Vagina (tissue), 2 donors: ENCODE results near the gene TMEM255B. TPM values are rescaled to one million over a fixed set of nuclear protein-coding genes. Genes with fewer than 3 reads are reported as not detected.

Source experiments
- DNase-seq, 2 donors: peaks; one replicate each; pipeline ENCODE4 v3.0.0-alpha.2; 2017; ENCODE audit errors: extremely low spot score in 2 of 2
- H3K27ac ChIP-seq: fragments of 200-600 bp; sonication (generic); one replicate; pipeline ENCODE4 v1.5.1; 2019
- H3K27me3 ChIP-seq: fragments of 200-600 bp; sonication (generic); one replicate; pipeline ENCODE4 v1.5.1; 2019
- H3K36me3 ChIP-seq, 2 donors: fragments of 200-600 bp; sonication (generic); one replicate each; pipeline ENCODE4 v1.5.1; 2017 to 2019
- H3K4me1 ChIP-seq: fragments of 200-600 bp; sonication (generic); one replicate; pipeline ENCODE4 v1.5.1; 2019
- H3K4me3 ChIP-seq, 2 donors: fragments of 200-600 bp; sonication (generic); 1 replicate in 1 of 2; 2 replicates in 1 of 2; pipeline ENCODE4 v1.5.1; 2016 to 2019
- H3K9me3 ChIP-seq: fragments of 200-600 bp; sonication (generic); one replicate; pipeline ENCODE4 v1.5.1; 2019
- CTCF ChIP-seq, 3 experiments: fragments of 450-650 bp in 2 of 3; fragments of 200-600 bp in 1 of 3; sonication (generic) in 1 of 3; IDR thresholded peaks; one replicate each; pipeline ENCODE4 v1.5.1; 2017 to 2019; ENCODE audit warnings: antibody characterized with exemption in 3 of 3, mild to moderate bottlenecking in 2 of 3, moderate library complexity in 2 of 3
- POLR2A ChIP-seq, 2 donors: fragments of 450-650 bp; IDR thresholded peaks; one replicate each; pipeline ENCODE4 v1.6.1; 2017; ENCODE audit warnings: antibody characterized with exemption in 2 of 2, mild to moderate bottlenecking in 2 of 2, moderate library complexity in 2 of 2
- POLR2AphosphoS5 ChIP-seq, 2 donors: sonication (generic); formaldehyde crosslinking; IDR thresholded peaks; one replicate each; pipeline ENCODE4 v1.9.0; 2017; ENCODE audit warnings: antibody characterized with exemption in 2 of 2, mild to moderate bottlenecking in 2 of 2, low read depth in 1 of 2; ENCODE audit not compliant: insufficient read depth in 1 of 2
- intact Hi-C: fragments of 100-400 bp; cut with DNase I; formaldehyde crosslinking; loops from one replicate; pipeline ENCODE4 v1.15.1; 2023
- total RNA-seq: library from RNA; depleted of rRNA; stranded (reverse); fragments of >200 nt; gene quantifications from one replicate; pipeline ENCODE4 v1.2.3, GENCODE V29; 2016

The TMEM255B gene
- total RNA-seq, 1 donor from 2014 or later = 6.4 TPM

- intact Hi-C loops = no loop called here
- Histone ChIP-seq H3K4me3 (no peak overlapping the region), H3K4me1 (peaks cover 23% of the 10 kb centered on the region), H3K36me3 (no peaks in the 10 kb centered on the region), H3K27ac (peak overlapping the region; percentile 53), H3K27me3 (no peaks in the 10 kb centered on the region), H3K9me3 (no peaks in the 10 kb centered on the region)
- DNase-seq = no peak
- TF ChIP-seq POLR2AphosphoS5 (IDR thresholded peaks at IDR 0.05; ENCODE audit: insufficient read depth in 1 of 2, low read depth in 1 of 2) = no peak
- TF ChIP-seq CTCF (IDR thresholded peaks at IDR 0.05) = no peak
- TF ChIP-seq POLR2A (IDR thresholded peaks at IDR 0.05) = no peak
These were observed 42.4 kb downstream of the TMEM255B start for GRCh38 chr13:113801289-113801961.

GRCh38 chr13:113802090-113802531, 43.1 kb downstream of the TMEM255B start:
- H3K4me3 ChIP-seq = no peak overlapping the region
- intact Hi-C loops = no loop called here
- peak overlapping the region; percentile 53 for H3K27ac ChIP-seq
- H3K36me3 ChIP-seq = no peaks in the 10 kb centered on the region
- no peak for TF ChIP-seq POLR2A (IDR thresholded peaks at IDR 0.05)
- peak in 1 of 2 donors; percentile 34 for TF ChIP-seq POLR2AphosphoS5 (IDR thresholded peaks at IDR 0.05; ENCODE audit: insufficient read depth in 1 of 2, low read depth in 1 of 2)
- no peak for TF ChIP-seq CTCF (IDR thresholded peaks at IDR 0.05)
- DNase-seq = no peak
- no peaks in the 10 kb centered on the region for H3K27me3 ChIP-seq
- H3K9me3 ChIP-seq = no peaks in the 10 kb centered on the region
- H3K4me1 ChIP-seq = peaks cover 23% of the 10 kb centered on the region

GRCh38 chr13:113802761-113803160, 43.7 kb downstream of the TMEM255B start:
- DNase-seq = no peak
- Histone ChIP-seq H3K27ac (no peak overlapping the region), H3K36me3 (no peaks in the 10 kb centered on the region), H3K4me1 (peaks cover 23% of the 10 kb centered on the region), H3K9me3 (no peaks in the 10 kb centered on the region), H3K4me3 (no peak overlapping the region), H3K27me3 (no peaks in the 10 kb centered on the region)
- no peak for TF ChIP-seq POLR2A (IDR thresholded peaks at IDR 0.05)
- TF ChIP-seq POLR2AphosphoS5 (IDR thresholded peaks at IDR 0.05; ENCODE audit: insufficient read depth in 1 of 2, low read depth in 1 of 2) = no peak
- intact Hi-C loops = no loop called here

GRCh38 chr13:113803409-113804016, 44.5 kb downstream of the TMEM255B start:
- H3K27me3 ChIP-seq = no peaks in the 10 kb centered on the region
- TF ChIP-seq POLR2AphosphoS5 (IDR thresholded peaks at IDR 0.05; ENCODE audit: insufficient read depth in 1 of 2, low read depth in 1 of 2) (no peak), CTCF (IDR thresholded peaks at IDR 0.05) (no peak), POLR2A (IDR thresholded peaks at IDR 0.05) (no peak)
- H3K9me3 ChIP-seq = no peaks in the 10 kb centered on the region
- DNase-seq = no peak
- H3K4me3 ChIP-seq = no peak overlapping the region
- intact Hi-C loops = no loop called here
- H3K36me3 ChIP-seq = no peaks in the 10 kb centered on the region
- no peak overlapping the region for H3K27ac ChIP-seq
- H3K4me1 ChIP-seq = peaks cover 23% of the 10 kb centered on the region

GRCh38 chr13:113804017-113804702, 45.1 kb downstream of the TMEM255B start:
- intact Hi-C loops = no loop called here
- no peaks in the 10 kb centered on the region for H3K27me3 ChIP-seq
- H3K4me1 ChIP-seq = peaks cover 23% of the 10 kb centered on the region
- H3K9me3 ChIP-seq = no peaks in the 10 kb centered on the region
- no peak overlapping the region for H3K4me3 ChIP-seq
- no peaks in the 10 kb centered on the region for H3K36me3 ChIP-seq
- TF ChIP-seq CTCF (IDR thresholded peaks at IDR 0.05) = no peak
- TF ChIP-seq POLR2AphosphoS5 (IDR thresholded peaks at IDR 0.05; ENCODE audit: insufficient read depth in 1 of 2, low read depth in 1 of 2) = no peak
- TF ChIP-seq POLR2A (IDR thresholded peaks at IDR 0.05) = no peak
- no peak overlapping the region for H3K27ac ChIP-seq
- no peak for DNase-seq
